Heart right ventricle (tissue), 16 donors: ENCODE measurements around the gene ABI3. TPM values are rescaled to one million over a fixed set of nuclear protein-coding genes. Genes with fewer than 3 reads are reported as not detected.
A peak's percentile ranks its signal among the peaks of the same experiment; 100 is the strongest.

Experiments
- ATAC-seq, 8 donors: fragments of 200-7000 bp; cut with Tn5 transposase; one replicate each; pipeline ENCODE4 v1.9.1; 2020; ENCODE audit warnings: mild to moderate bottlenecking in 8 of 8, moderate library complexity in 8 of 8, moderate number of reproducible peaks in 1 of 8
- DNase-seq, 2 donors: peaks; one replicate each; pipeline ENCODE4 v3.0.0-alpha.2; 2020
- H3K27ac ChIP-seq, 10 donors: fragments of 200-600 bp; sonication (generic) in 2 of 10; one replicate each; pipeline versions ENCODE4 v1.5.0 to v1.8.0; 2020 to 2022; ENCODE audit warnings: mild to moderate bottlenecking in 3 of 10
- H3K27me3 ChIP-seq, 7 donors: fragments of 200-600 bp; one replicate each; pipeline ENCODE4 v1.8.0; 2021 to 2022; ENCODE audit warnings: mild to moderate bottlenecking in 2 of 7
- H3K36me3 ChIP-seq, 9 donors: fragments of 200-600 bp; sonication (generic) in 1 of 9; one replicate each; pipeline versions ENCODE4 v1.5.0 to v1.8.0; 2020 to 2022; ENCODE audit warnings: mild to moderate bottlenecking in 2 of 9
- H3K4me1 ChIP-seq, 9 donors: fragments of 200-600 bp; sonication (generic) in 1 of 9; one replicate each; pipeline versions ENCODE4 v1.5.0 to v1.8.0; 2020 to 2022; ENCODE audit warnings: mild to moderate bottlenecking in 4 of 9
- H3K4me3 ChIP-seq, 10 donors: fragments of 200-600 bp; sonication (generic) in 2 of 10; one replicate each; pipeline versions ENCODE4 v1.5.0 to v1.8.0; 2020 to 2022; ENCODE audit warnings: mild to moderate bottlenecking in 7 of 10, moderate library complexity in 2 of 10
- H3K9me3 ChIP-seq, 11 donors: fragments of 200-600 bp in 10 of 11; sonication (generic) in 2 of 11; one replicate each; pipeline versions ENCODE4 v1.5.0 to v1.8.0; 2013 to 2022; ENCODE audit warnings: mild to moderate bottlenecking in 2 of 11, control low read depth in 1 of 11, moderate library complexity in 1 of 11
- CTCF ChIP-seq, 9 donors: fragments of 200-600 bp; sonication (generic) in 2 of 9; IDR thresholded peaks; one replicate each; pipeline versions ENCODE4 v1.5.0 to v1.8.0; 2021 to 2022; ENCODE audit warnings: antibody characterized with exemption in 9 of 9, mild to moderate bottlenecking in 5 of 9, moderate library complexity in 1 of 9
- WGBS, 2 donors: extraction: QIAGEN DNeasy Blood & Tissue Kit; methylation state at CpG; one replicate each; pipeline ENCODE4 v1.1.7; 2013; ENCODE audit warnings: inconsistent platforms in 1 of 2; 5-methylcytosine and 5-hydroxymethylcytosine counted together
- intact Hi-C, 10 donors: fragments of 100-400 bp; cut with DNase I; formaldehyde crosslinking; loops; one replicate each; pipeline versions ENCODE4 v1.11.1 to v1.14.2; 2022
- polyA plus RNA-seq, 2 donors: library from polyadenylated mRNA; stranded (reverse); fragments of 200-250 nt; gene quantifications; one replicate each; pipeline ENCODE4 v1.2.3, GENCODE V29; 2013
- total RNA-seq, 10 donors: library from RNA; stranded (reverse); fragmentation: NEBNext Ultra II Directional in 3 of 10; extraction: Animal tissue kit (Norgen Biotek cat#: 25700) in 3 of 10; gene quantifications; one replicate each; pipeline versions ENCODE4 v1.2.1 to v1.2.4, GENCODE V29; 2021 to 2023
- donor health status: Arrhythmogenic right ventricular cardiomyopathy.
- donor health status: ischemic (EF 13 %, LVEDD 7.1; RV severe dilation, severe dysfunction).
- donor health status: healthy with polysubstance abuse.
- donor health status: DM: no; HTN: yes; CAD: no.
- donor health status: DM: no; HTN: no; CAD: no.
- donor health status: ischemic (EF 25% LVEDD 6.9; RV normal size, moderate dysfunction).
- donor health status: ischemic (EF 25% LVEDD 5.7; RV mildly dilated, moderate dysfunction).
- donor health status: healthy.
- donor health status: DM: yes; HTN: yes; CAD: no.
- donor health status: Ischemic cardiomyopathy.
- donor health status: ischemic (EF 35%, LVEDD 5.7; RV mildly dilated, moderate dysfunction).
- donor health status: nonischemic (EF 11% LVEDD 7.7; RV severe dilation, severe dysfunction).
- donor health status: DM: yes; HTN: yes; CAD: no.
- donor health status: PGD.
- donor health status: ischemic (EF 29% LVEDD 5.4; RV normal size, mild dysfunction).
- donor health status: nonischemic (EF 23%, LVEDD 6.1; RV moderate dilation, normal function).

The ABI3 gene
- total and polyA plus RNA-seq, 12 donors: 2.3 to 10.8 (median 5.1) TPM

GRCh38 chr17:49218941-49219913 lies 8.7 kb downstream of the ABI3 start:
- peak in 3 of 9 donors; percentile 7 to 26 (median 16) for TF ChIP-seq CTCF (IDR thresholded peaks at IDR 0.05)
- peak overlapping the region in 4 of 10 donors; percentile 15 to 88 (median 58) for H3K27ac ChIP-seq
- H3K9me3 ChIP-seq: no peaks in the 10 kb centered on the region
- ATAC-seq (peak in 3 of 8 donors; percentile 7 to 35 (median 7)), DNase-seq (peak in 1 of 2 donors; percentile 43)
- WGBS, 2 donors: 43 to 59% methylated on average over 36 to 37 of the region's 37 CpGs
- peaks cover 0 to 60% (median 35%) of the 10 kb centered on the region in 7 donors for H3K27me3 ChIP-seq
- intact Hi-C loops: no loop called here
- peaks cover 0 to 16% (median 0%) of the 10 kb centered on the region in 9 donors for H3K36me3 ChIP-seq
- peak overlapping the region in 1 of 10 donors; percentile 27 for H3K4me3 ChIP-seq
- peaks cover 4 to 74% (median 49%) of the 10 kb centered on the region in 9 donors for H3K4me1 ChIP-seq

- no peaks in the 10 kb centered on the region for H3K9me3 ChIP-seq
- peak overlapping the region in 1 of 10 donors; percentile 88 for H3K27ac ChIP-seq
- no peak overlapping the region for H3K4me3 ChIP-seq
- intact Hi-C loops: loop anchor here in 7 of 10 donors (5.0 to 10.0 kb wide), 6 partner anchors 38 to 175 kb away; no protein-coding TSS in a partner anchor
- H3K4me1 ChIP-seq: peaks cover 5 to 74% (median 49%) of the 10 kb centered on the region in 9 donors
- no peak for DNase-seq
- TF ChIP-seq CTCF (IDR thresholded peaks at IDR 0.05): no peak
- peaks cover 0 to 16% (median 0%) of the 10 kb centered on the region in 9 donors for H3K36me3 ChIP-seq
- H3K27me3 ChIP-seq: peaks cover 0 to 67% (median 43%) of the 10 kb centered on the region in 7 donors
- 74 to 76% methylated on average over 15 of the region's 15 CpGs for WGBS, 2 donors
- no peak for ATAC-seq
Measured at GRCh38 chr17:49219987-49220386, 9.5 kb downstream of the ABI3 start.

- H3K27me3 ChIP-seq: peaks cover 0 to 78% (median 50%) of the 10 kb centered on the region in 7 donors
- H3K36me3 ChIP-seq: peaks cover 0 to 15% (median 0%) of the 10 kb centered on the region in 9 donors
- intact Hi-C loops: loop anchor here in 7 of 10 donors (5.0 to 10.0 kb wide), 6 partner anchors 41 to 172 kb away; no protein-coding TSS in a partner anchor
- DNase-seq (no peak), ATAC-seq (no peak)
- peaks cover 2 to 51% (median 30%) of the 10 kb centered on the region in 9 donors for H3K4me1 ChIP-seq
- 22 to 29% methylated on average over 9 of the region's 9 CpGs for WGBS, 2 donors
- H3K4me3 ChIP-seq: peak overlapping the region in 1 of 10 donors; percentile 41
- no peak overlapping the region for H3K27ac ChIP-seq
- H3K9me3 ChIP-seq: no peaks in the 10 kb centered on the region
- no peak for TF ChIP-seq CTCF (IDR thresholded peaks at IDR 0.05)
Measured at GRCh38 chr17:49223168-49223516, 12.6 kb downstream of the ABI3 start.

- peak; percentile 60 to 85 (median 79) for TF ChIP-seq CTCF (IDR thresholded peaks at IDR 0.05)
- 2 to 4% methylated on average over 31 of the region's 31 CpGs for WGBS, 2 donors
- DNase-seq (peak; percentile 57 to 73), ATAC-seq (peak in 7 of 8 donors; percentile 20 to 70 (median 56))
- H3K36me3 ChIP-seq: peaks cover 0 to 15% (median 0%) of the 10 kb centered on the region in 9 donors
- peak overlapping the region in 1 of 10 donors; percentile 4 for H3K27ac ChIP-seq
- intact Hi-C loops: loop anchor here in 7 of 10 donors (5.0 to 10.0 kb wide), 6 partner anchors 41 to 171 kb away; no protein-coding TSS in a partner anchor
- H3K4me3 ChIP-seq: peak overlapping the region in 9 of 10 donors; percentile 6 to 41 (median 34)
- H3K4me1 ChIP-seq: peaks cover 2 to 46% (median 27%) of the 10 kb centered on the region in 9 donors
- peaks cover 0 to 75% (median 50%) of the 10 kb centered on the region in 7 donors for H3K27me3 ChIP-seq
- H3K9me3 ChIP-seq: no peaks in the 10 kb centered on the region
Measured at GRCh38 chr17:49223517-49224197, 13.2 kb downstream of the ABI3 start.
